Duodenal mucosa (tissue), 2 donors: Measurements from ENCODE around the gene ADGRG6.
"Not testable (repeated sequence)": the region's sequence is repeated elsewhere in the genome, so short reads cannot be mapped to it uniquely, and the experiment has no call there.

Experiments used
- H3K27ac ChIP-seq: one replicate; pipeline ENCODE4 v1.7.0; 2013; ENCODE audit warnings: low read depth, low read length
- H3K27me3 ChIP-seq, 2 donors: one replicate each; pipeline ENCODE4 v1.7.0; 2013; ENCODE audit warnings: low read length in 2 of 2, control low read depth in 1 of 2; ENCODE audit not compliant: insufficient read depth in 2 of 2, control insufficient read depth in 1 of 2
- H3K36me3 ChIP-seq, 2 donors: one replicate each; pipeline ENCODE4 v1.7.0; 2013; ENCODE audit warnings: low read length in 2 of 2, control low read depth in 1 of 2; ENCODE audit not compliant: insufficient read depth in 2 of 2, control insufficient read depth in 1 of 2
- H3K4me1 ChIP-seq, 2 donors: one replicate each; pipeline ENCODE4 v1.7.0; 2013; ENCODE audit warnings: low read length in 2 of 2, control low read depth in 1 of 2; ENCODE audit not compliant: insufficient read depth in 2 of 2, control insufficient read depth in 1 of 2
- H3K4me3 ChIP-seq, 2 donors: one replicate each; pipeline ENCODE4 v1.7.0; 2013; ENCODE audit warnings: low read length in 2 of 2, low read depth in 1 of 2
- H3K9ac ChIP-seq, 2 donors: one replicate each; pipeline ENCODE4 v1.7.0; 2013; ENCODE audit warnings: low read length in 2 of 2, low read depth in 1 of 2
- H3K9me3 ChIP-seq, 2 donors: one replicate each; pipeline ENCODE4 v1.7.0; 2013; ENCODE audit warnings: low read length in 2 of 2, control low read depth in 1 of 2; ENCODE audit not compliant: control insufficient read depth in 1 of 2

ADGRG6 gene

DNA sequence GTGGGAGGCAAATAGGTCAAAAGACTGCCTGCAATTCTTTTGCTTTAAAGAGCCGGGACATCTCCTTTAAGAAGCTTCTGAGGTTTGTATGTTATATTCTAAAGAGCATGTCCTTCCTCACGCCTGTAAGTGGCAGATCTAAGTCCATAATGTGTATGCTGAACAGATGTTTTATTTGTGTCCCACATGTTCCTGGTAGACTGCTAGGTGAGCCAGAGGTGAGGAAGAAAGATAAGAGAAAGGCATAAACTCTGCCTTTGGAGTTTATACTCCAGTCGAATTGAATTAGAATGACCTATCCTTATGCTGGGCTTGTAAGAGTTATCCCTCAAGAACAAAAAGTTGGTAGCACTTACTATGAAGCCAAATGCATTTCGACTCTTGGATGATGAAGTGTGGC, 27.2 kb upstream of the ADGRG6 start:
- Histone ChIP-seq H3K36me3 (no peaks in the 10 kb centered on the region), H3K4me1 (peaks cover 5 to 13% of the 10 kb centered on the region in 2 donors), H3K27ac (no peak overlapping the region), H3K4me3 (no peak overlapping the region), H3K9ac (no peak overlapping the region), H3K27me3 (no peaks in the 10 kb centered on the region), H3K9me3 (no peaks in the 10 kb centered on the region)

DNA sequence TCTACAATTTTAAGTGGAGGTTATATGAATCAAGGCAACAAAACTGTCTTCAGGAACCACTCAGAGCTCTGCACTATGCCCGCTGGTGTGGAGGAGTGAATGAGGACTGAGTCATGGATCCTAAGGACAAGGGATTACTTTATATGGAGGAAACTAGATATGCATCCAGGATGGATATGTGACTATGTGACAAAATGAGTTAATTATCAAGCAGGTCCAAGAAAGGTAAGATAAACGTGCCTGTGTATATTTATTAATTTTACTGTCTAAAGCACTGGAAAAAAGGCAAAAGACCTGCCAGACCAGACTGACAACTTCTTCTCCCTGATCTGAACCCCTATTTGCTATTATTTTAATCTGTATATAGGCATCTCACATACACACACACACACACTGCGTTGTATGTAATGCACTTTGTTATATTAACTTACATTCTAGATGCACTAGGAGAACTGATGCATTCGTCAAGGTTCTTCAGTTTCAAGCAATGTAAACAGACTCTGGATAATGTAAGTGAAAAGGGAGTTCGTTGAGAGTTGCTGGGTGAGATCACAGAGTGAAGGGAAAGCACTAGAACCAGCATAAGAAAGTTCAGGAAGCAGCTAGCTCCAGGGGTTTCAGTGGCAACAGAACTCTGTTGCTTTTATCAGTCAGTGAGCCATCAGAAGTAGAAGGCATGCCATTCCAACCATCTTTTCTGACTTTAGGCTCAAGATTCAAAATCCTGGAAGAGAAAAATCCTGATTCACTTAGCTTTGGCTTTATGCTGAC, 26.4 kb upstream of the ADGRG6 start:
- no peak overlapping the region for H3K27ac ChIP-seq
- H3K4me1 ChIP-seq, result peaks cover 9 to 13% of the 10 kb centered on the region in 2 donors
- no peaks in the 10 kb centered on the region for H3K36me3 ChIP-seq

DNA sequence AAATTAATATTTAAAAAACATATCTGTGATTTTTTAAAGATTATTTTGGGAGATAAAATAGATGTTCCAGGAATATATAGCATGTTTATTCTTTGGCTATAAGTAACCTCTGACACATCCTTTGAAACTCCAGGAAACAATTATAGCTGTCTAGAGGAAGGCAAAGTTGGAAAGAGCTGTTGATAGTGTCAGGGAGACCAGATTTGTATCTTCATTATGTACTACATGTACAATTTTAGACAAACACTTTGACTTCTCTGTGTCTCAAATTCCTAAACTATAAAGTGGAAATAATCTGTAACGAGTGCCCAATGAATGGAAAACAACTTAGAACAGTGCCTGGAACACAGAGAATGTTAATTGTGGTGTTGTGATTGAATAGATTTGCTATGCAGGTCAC, 25.6 kb upstream of the ADGRG6 start:
- Histone ChIP-seq H3K9me3 (no peaks in the 10 kb centered on the region), H3K27ac (no peak overlapping the region), H3K4me3 (no peak overlapping the region), H3K36me3 (no peaks in the 10 kb centered on the region), H3K4me1 (peaks cover 9 to 13% of the 10 kb centered on the region in 2 donors), H3K27me3 (no peaks in the 10 kb centered on the region), H3K9ac (no peak overlapping the region)

More for the DNA sequence above, 26.4 kb upstream of the ADGRG6 start:
- Histone ChIP-seq H3K9me3 (no peaks in the 10 kb centered on the region), H3K4me3 (no peak overlapping the region), H3K27me3 (no peaks in the 10 kb centered on the region), H3K9ac (no peak overlapping the region)

DNA sequence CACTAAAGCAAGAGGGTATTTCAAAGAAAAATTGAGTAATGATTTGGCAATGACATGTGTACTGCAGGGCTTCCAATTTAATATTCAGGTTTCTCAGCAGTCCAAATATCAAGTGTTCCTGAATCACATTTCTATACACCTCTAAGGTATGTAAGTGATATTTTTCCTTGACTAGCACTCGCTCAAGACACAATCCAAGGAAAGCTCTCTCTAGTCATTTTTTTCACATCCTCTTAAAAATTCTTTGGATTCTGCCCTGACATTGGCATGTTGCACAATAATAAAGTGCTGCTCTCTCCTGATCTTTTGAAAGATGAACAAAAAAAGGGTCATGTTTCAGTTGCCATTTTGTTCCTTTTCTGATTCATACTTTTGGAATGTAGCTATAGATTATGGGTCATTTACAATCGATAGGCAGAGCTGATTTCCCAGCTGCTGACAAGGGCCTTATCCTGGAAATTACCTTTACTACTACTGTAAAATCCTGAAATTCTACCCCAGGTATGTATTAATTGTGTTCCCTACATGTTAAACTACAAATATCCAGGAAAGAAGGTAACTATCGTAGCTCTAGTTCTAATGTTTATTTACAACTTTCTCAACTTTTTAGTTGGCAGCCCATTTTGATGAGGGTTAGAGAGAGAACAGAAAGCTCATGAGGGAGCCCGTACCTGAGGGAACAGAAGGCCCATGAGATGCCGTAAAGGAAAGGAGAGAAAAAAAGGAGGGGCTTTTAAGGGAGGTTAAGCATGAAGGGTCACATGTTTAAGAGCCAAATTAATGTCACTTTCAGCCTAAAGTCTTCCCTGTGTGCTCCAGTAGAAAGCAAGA, 22.2 kb upstream of the ADGRG6 start:
- H3K4me1 ChIP-seq, result peaks cover 4 to 6% of the 10 kb centered on the region in 2 donors
- no peaks in the 10 kb centered on the region for H3K9me3 ChIP-seq
- H3K9ac ChIP-seq, result no peak overlapping the region
- H3K27me3 ChIP-seq, result no peaks in the 10 kb centered on the region
- H3K4me3 ChIP-seq, result no peak overlapping the region
- H3K27ac ChIP-seq, result no peak overlapping the region
- H3K36me3 ChIP-seq, result no peaks in the 10 kb centered on the region

DNA sequence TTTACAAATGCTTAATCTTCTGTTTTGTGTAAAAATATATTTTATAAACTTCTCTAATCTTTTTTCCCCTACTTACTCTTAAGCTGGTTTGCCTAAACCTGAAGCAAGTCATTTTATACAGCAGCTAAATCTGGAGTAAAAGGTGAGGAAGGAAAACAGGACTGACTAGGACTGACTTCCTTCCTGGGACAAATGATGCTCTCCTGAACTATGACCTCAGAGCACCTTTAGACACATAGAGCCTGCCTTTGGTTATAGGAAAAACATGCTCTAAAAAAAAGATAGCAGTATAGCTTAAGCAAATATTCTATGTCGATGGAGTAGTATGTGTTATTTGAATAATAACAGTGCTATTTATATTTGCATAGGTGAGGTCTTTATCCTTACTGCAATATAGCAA, 21.5 kb upstream of the ADGRG6 start:
- Histone ChIP-seq H3K9me3 (no peaks in the 10 kb centered on the region), H3K4me3 (no peak overlapping the region), H3K9ac (no peak overlapping the region), H3K36me3 (no peaks in the 10 kb centered on the region), H3K4me1 (peaks cover 0 to 6% of the 10 kb centered on the region in 2 donors), H3K27ac (no peak overlapping the region), H3K27me3 (no peaks in the 10 kb centered on the region)

DNA sequence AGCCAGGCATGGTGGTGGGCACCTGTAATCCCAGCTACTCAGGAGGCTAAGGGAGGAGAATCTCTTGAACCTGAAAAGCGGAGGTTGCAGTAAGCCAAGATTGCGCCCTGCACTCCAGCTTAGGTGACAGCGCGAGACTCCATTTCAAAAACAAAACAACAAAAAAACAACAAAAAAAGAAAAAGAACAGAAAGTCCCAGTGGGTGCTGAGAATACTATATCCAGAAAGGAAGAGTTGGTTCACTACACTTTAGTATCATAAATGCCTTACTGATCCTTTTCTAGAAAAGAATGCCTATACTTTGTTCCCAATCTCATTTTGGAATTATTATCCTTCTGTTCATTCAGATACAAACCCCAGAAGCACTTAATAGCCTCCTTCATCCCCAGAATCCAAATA, 20.9 kb upstream of the ADGRG6 start:
- peaks cover 0 to 6% of the 10 kb centered on the region in 2 donors for H3K4me1 ChIP-seq
- H3K27me3 ChIP-seq, result no peaks in the 10 kb centered on the region
- no peak overlapping the region for H3K27ac ChIP-seq
- no peak overlapping the region for H3K9ac ChIP-seq
- no peaks in the 10 kb centered on the region for H3K36me3 ChIP-seq
- H3K9me3 ChIP-seq, result no peaks in the 10 kb centered on the region
- H3K4me3 ChIP-seq, result no peak overlapping the region

DNA sequence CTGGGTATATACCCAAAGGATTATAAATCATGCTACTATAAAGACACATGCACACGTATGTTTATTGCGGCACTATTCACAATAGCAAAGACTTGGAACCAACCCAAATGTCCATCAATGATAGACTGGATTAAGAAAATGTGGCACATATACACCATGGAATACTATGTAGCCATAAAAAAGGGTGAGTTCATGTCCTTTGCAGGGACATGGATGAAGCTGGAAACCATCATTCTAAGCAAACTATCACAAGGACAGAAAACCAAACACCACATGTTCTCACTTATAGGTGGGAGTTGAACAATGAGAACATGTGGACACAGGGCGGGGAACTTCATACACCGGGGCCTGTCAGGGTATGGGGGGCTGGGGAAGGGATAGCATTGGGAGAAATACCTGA, 18.7 kb upstream of the ADGRG6 start:
- H3K4me1 ChIP-seq, H3K9me3 ChIP-seq, H3K9ac ChIP-seq, H3K27ac ChIP-seq, H3K27me3 ChIP-seq, H3K36me3 ChIP-seq, H3K4me3 ChIP-seq: not testable (repeated sequence)

DNA sequence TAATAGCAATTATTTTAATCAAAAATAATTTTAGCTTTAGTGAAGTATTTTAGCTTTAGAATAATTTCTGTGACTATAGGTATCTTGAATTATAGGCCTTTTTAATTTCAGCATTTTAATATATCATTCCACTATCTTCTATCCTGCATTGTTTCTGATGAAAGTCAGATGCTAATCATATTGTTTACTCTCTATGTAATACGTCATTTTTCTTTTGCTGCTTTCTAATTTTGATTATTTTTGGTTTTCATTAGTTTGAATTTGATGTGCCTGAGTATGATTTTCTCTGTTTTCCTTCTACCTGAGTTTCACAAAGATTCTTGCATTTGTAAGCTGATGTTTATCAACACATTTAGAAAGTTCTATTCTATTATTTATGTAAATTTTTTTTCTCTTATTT, 17.4 kb upstream of the ADGRG6 start:
- Histone ChIP-seq H3K27me3 (no peaks in the 10 kb centered on the region), H3K27ac (no peak overlapping the region), H3K4me1 (peaks cover 0 to 6% of the 10 kb centered on the region in 2 donors)

DNA sequence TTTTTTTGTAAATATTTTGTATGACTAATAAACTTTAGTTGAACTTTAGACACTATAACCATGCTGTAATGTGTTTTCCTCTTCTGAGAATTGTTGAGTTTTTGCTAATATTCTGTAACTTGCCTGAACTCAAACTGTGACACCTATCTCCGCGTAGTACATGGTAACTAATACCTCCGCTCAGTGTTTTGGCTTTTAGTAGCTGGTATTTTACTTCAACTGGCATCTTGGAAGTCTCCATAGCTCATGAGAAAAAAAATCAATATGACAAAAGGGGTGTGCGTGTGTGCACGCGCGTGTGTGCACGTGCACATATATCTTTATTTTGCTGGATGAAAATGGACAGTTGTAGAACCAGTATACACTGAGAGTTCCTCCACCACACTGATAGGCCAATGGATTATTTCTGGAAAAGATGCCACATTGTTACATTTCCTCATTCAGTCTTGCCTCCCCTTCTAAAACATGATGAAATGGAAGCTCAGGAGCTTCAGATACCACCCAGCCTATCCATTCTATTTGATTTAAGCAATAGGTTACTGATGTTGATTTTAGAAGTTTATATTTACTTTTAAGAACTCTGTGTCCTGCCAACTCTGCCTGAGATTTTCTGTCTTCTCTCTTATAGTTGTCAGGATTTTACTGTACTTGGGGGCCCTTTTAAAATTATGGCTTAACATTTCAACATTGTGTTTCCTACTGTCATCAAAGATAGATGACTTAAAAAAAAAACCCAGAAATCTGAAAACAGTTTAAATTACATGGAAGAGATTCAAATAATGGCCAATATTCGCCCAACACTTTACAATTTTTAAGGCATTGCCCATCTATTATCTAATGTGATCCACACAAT, 16.3 kb upstream of the ADGRG6 start:
- no peak overlapping the region for H3K9ac ChIP-seq
- no peaks in the 10 kb centered on the region for H3K4me1 ChIP-seq

More for the DNA sequence above, 17.4 kb upstream of the ADGRG6 start:
- Histone ChIP-seq H3K9me3 (no peaks in the 10 kb centered on the region), H3K9ac (no peak overlapping the region), H3K4me3 (no peak overlapping the region), H3K36me3 (no peaks in the 10 kb centered on the region)

DNA sequence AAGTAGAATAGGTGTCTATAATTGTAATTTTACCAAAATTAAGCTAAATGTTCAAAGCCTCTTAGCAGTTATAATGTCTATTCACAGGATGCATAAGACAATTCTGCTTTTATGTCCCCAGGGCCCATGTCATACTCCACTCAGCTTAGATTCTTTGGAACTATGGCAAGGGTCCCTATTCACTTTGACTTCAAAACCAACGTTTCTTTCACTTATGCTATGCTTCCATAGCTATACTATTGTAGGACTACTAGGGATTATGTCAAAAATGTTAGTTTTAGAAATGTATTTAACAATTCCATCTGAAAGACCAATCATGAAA, 15.8 kb upstream of the ADGRG6 start:
- Histone ChIP-seq H3K9me3 (no peaks in the 10 kb centered on the region), H3K4me3 (no peak overlapping the region), H3K9ac (no peak overlapping the region)

More for the DNA sequence above, 16.3 kb upstream of the ADGRG6 start:
- H3K27ac ChIP-seq, result no peak overlapping the region
- no peaks in the 10 kb centered on the region for H3K9me3 ChIP-seq
- H3K4me3 ChIP-seq, result no peak overlapping the region
- no peaks in the 10 kb centered on the region for H3K36me3 ChIP-seq
- H3K27me3 ChIP-seq, result no peaks in the 10 kb centered on the region

More for the DNA sequence above, 15.8 kb upstream of the ADGRG6 start:
- no peaks in the 10 kb centered on the region for H3K27me3 ChIP-seq
- no peaks in the 10 kb centered on the region for H3K36me3 ChIP-seq
- H3K27ac ChIP-seq, result no peak overlapping the region
- H3K4me1 ChIP-seq, result no peaks in the 10 kb centered on the region
